Esophagus squamous epithelium (tissue), 4 donors: ENCODE data around the gene F2RL1.

Experiments
- POLR2A ChIP-seq, 4 donors: fragments of 450-650 bp; IDR thresholded peaks; one replicate each; pipeline ENCODE4 v1.6.1; 2017; ENCODE audit warnings: antibody characterized with exemption in 4 of 4, mild to moderate bottlenecking in 4 of 4, moderate library complexity in 3 of 4
- TF ChIP-seq, protein P1 (sequence below), 6 experiments: fragments of 450-650 bp in 4 of 6; fragments of 200-600 bp in 2 of 6; sonication (generic) in 2 of 6; IDR thresholded peaks; one replicate each; pipeline ENCODE4 v1.5.1; 2016 to 2019; ENCODE audit warnings: antibody characterized with exemption in 6 of 6, mild to moderate bottlenecking in 4 of 6, moderate library complexity in 4 of 6

DNA sequence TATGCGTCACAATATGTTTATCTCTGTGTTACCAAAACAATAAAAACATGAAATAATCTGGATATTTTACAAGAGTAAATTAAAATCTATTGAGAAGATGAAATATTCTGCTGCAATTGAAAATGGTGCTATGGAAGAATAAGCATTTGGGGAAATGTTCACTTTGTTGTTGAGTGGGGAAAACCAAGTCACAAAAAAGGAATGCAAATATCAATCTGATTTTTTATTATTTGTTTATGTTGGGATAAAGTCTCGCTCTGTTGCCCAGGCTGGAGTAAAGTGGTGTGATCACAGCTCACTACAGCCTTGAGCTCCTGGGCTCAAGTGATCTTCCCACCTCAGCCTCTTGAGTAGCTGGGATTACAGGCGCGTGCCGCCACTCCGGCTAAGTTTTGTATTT, 8.6 kb upstream of the F2RL1 start:
- TF ChIP-seq, protein P1, sequence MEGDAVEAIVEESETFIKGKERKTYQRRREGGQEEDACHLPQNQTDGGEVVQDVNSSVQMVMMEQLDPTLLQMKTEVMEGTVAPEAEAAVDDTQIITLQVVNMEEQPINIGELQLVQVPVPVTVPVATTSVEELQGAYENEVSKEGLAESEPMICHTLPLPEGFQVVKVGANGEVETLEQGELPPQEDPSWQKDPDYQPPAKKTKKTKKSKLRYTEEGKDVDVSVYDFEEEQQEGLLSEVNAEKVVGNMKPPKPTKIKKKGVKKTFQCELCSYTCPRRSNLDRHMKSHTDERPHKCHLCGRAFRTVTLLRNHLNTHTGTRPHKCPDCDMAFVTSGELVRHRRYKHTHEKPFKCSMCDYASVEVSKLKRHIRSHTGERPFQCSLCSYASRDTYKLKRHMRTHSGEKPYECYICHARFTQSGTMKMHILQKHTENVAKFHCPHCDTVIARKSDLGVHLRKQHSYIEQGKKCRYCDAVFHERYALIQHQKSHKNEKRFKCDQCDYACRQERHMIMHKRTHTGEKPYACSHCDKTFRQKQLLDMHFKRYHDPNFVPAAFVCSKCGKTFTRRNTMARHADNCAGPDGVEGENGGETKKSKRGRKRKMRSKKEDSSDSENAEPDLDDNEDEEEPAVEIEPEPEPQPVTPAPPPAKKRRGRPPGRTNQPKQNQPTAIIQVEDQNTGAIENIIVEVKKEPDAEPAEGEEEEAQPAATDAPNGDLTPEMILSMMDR (IDR thresholded peaks at IDR 0.05) = no peak
- no peak for TF ChIP-seq POLR2A (IDR thresholded peaks at IDR 0.05)
